Activated B cell treated with CpG ODN at 0.5 μM for 24 hours (primary cell): ENCODE measurements around the gene SMOC2. TPM values are rescaled to one million over a fixed set of nuclear protein-coding genes. Genes with fewer than 3 reads are reported as not detected.

Experiments used
- ATAC-seq: fragments of 200-7000 bp; cut with Tn5 transposase; one replicate; pipeline ENCODE4 v1.10.0; 2021; ENCODE audit warnings: low read depth, mild to moderate bottlenecking, moderate library complexity
- CTCF ChIA-PET: fragments of 350-600 bp; sonication (Branson Sonifier 250); formaldehyde crosslinking; loops from one replicate; lab custom pipeline; 2021; ENCODE audit warnings: antibody characterized with exemption; lab: Charles Lee
- POLR2A ChIA-PET: fragments of 350-600 bp; sonication (Branson Sonifier 250); formaldehyde crosslinking; loops from one replicate; lab custom pipeline; 2021; ENCODE audit warnings: antibody characterized with exemption; lab: Charles Lee
- DNase-seq: peaks from one replicate; pipeline ENCODE4 v3.0.0; 2022
- H3K27ac Mint-ChIP-seq: one replicate; pipeline ENCODE4 v1.8.0; 2020; ENCODE audit warnings: mixed read lengths
- H3K27me3 Mint-ChIP-seq: one replicate; pipeline ENCODE4 v1.8.0; 2021; ENCODE audit warnings: mixed read lengths
- H3K36me3 Mint-ChIP-seq: one replicate; pipeline ENCODE4 v1.8.0; 2021; ENCODE audit warnings: low read depth, mixed read lengths
- H3K4me1 Mint-ChIP-seq: one replicate; pipeline ENCODE4 v1.8.0; 2021; ENCODE audit warnings: mixed read lengths
- H3K4me3 Mint-ChIP-seq: one replicate; pipeline ENCODE4 v1.8.0; 2020; ENCODE audit warnings: mild to moderate bottlenecking, mixed read lengths
- H3K9me3 Mint-ChIP-seq: one replicate; pipeline ENCODE4 v1.8.0; 2020; ENCODE audit warnings: mixed read lengths
- CTCF ChIP-seq: fragments of 200-600 bp; IDR thresholded peaks from one replicate; pipeline ENCODE4 v1.8.0; 2022; ENCODE audit warnings: antibody characterized with exemption, mild to moderate bottlenecking
- intact Hi-C: fragments of 100-400 bp; cut with micrococcal nuclease; formaldehyde crosslinking; loops from one replicate; pipeline ENCODE4 v1.15.1; 2024
- total RNA-seq: library from RNA; stranded (reverse); gene quantifications from 2 replicates; pipeline ENCODE4 v1.2.3, GENCODE V29; 2022

SMOC2 gene
- total RNA-seq, 1 donor from 2014 or later, result not detected

- intact Hi-C loops, result no loop called here
- Mint-ChIP-seq H3K9me3 (no peaks in the 10 kb centered on the region), H3K4me1 (peaks cover under 1% of the 10 kb centered on the region), H3K27me3 (no peaks in the 10 kb centered on the region), H3K36me3 (no peaks in the 10 kb centered on the region), H3K4me3 (no peak overlapping the region), H3K27ac (no peak overlapping the region)
- TF ChIP-seq CTCF, result no peak
- ATAC-seq (no peak), DNase-seq (no peak)
- CTCF ChIA-PET, result no interaction called here
- POLR2A ChIA-PET, result no interaction called here
Measured at GRCh38 chr6:168452685-168453377, 11.8 kb downstream of the SMOC2 start.

- POLR2A ChIA-PET, result no interaction called here
- H3K9me3 Mint-ChIP-seq, result no peaks in the 10 kb centered on the region
- H3K27me3 Mint-ChIP-seq, result no peaks in the 10 kb centered on the region
- DNase-seq (no peak), ATAC-seq (no peak)
- intact Hi-C loops, result no loop called here
- no peak overlapping the region for H3K4me3 Mint-ChIP-seq
- H3K27ac Mint-ChIP-seq, result no peak overlapping the region
- H3K36me3 Mint-ChIP-seq, result no peaks in the 10 kb centered on the region
- no peaks in the 10 kb centered on the region for H3K4me1 Mint-ChIP-seq
- no peak for TF ChIP-seq CTCF
- CTCF ChIA-PET, result no interaction called here
Measured at GRCh38 chr6:168455847-168456530, 15.0 kb downstream of the SMOC2 start.

GRCh38 chr6:168456907-168457652 lies 16.1 kb downstream of the SMOC2 start:
- CTCF ChIA-PET, result no interaction called here

DNA sequence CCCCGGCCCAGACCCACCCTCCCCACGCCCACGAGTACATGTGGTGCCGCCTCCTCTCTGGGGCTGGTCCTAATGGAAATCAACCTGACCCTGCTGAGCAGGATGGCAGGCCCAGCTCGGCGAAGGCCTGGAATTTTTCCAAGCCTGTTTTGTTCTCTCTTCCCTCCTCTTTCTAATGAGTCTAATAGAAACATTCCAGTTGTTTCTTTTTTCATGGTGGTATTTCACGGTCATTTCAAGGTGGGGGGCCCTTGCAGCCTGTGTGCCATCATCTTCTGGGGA lies 16.6 kb downstream of the SMOC2 start:
- ChIA-PET POLR2A (no interaction called here), CTCF (no interaction called here)
- no peaks in the 10 kb centered on the region for H3K9me3 Mint-ChIP-seq
- H3K36me3 Mint-ChIP-seq, result no peaks in the 10 kb centered on the region
- no peak for TF ChIP-seq CTCF
- no peak overlapping the region for H3K4me3 Mint-ChIP-seq
- no peaks in the 10 kb centered on the region for H3K27me3 Mint-ChIP-seq
- intact Hi-C loops, result no loop called here
- H3K27ac Mint-ChIP-seq, result no peak overlapping the region
- DNase-seq (no peak), ATAC-seq (no peak)
- H3K4me1 Mint-ChIP-seq, result no peaks in the 10 kb centered on the region

More at GRCh38 chr6:168456907-168457652, 16.1 kb downstream of the SMOC2 start:
- ATAC-seq (no peak), DNase-seq (no peak)
- Mint-ChIP-seq H3K36me3 (no peaks in the 10 kb centered on the region), H3K27me3 (no peaks in the 10 kb centered on the region), H3K4me1 (no peaks in the 10 kb centered on the region), H3K9me3 (no peaks in the 10 kb centered on the region), H3K4me3 (no peak overlapping the region), H3K27ac (no peak overlapping the region)
- POLR2A ChIA-PET, result no interaction called here
- intact Hi-C loops, result no loop called here
- no peak for TF ChIP-seq CTCF

DNA sequence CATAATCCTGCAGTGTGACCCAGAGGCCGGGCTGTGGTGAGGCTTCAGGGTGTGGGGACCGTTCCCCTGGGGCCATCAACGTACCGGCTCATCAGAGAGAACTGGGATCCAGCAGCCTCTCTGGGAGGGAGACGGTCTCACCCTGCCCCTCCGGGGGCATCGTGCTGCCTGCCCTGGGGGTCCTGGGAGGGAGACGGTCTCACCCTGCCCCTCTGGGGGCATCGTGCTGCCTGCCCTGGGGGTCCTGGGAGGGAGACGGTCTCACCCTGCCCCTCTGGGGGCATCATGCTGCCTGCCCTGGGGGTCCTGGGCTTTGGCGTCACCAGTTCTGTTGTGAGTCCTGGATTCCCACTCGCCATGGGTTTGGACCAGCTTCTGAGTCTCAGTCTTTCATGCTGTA lies 17.1 kb downstream of the SMOC2 start:
- intact Hi-C loops, result no loop called here
- no peak overlapping the region for H3K4me3 Mint-ChIP-seq

More for the DNA sequence above, 17.1 kb downstream of the SMOC2 start:
- Mint-ChIP-seq H3K27me3 (no peaks in the 10 kb centered on the region), H3K9me3 (no peaks in the 10 kb centered on the region), H3K27ac (no peak overlapping the region), H3K4me1 (no peaks in the 10 kb centered on the region), H3K36me3 (no peaks in the 10 kb centered on the region)
- ATAC-seq, result no peak
- ChIA-PET POLR2A (no interaction called here), CTCF (no interaction called here)
- DNase-seq, result no peak
- TF ChIP-seq CTCF, result no peak
